NCI-H2107 (cell line): ENCODE results near the gene SEC22B.
"Not testable (repeated sequence)": the region's sequence is repeated elsewhere in the genome, so short reads cannot be mapped to it uniquely, and the experiment has no call there.

Experiments
- DNase-seq: peaks from one replicate; lab custom pipeline; 2025; lab: John Stamatoyannopoulos, UW

Gene SEC22B

DNA sequence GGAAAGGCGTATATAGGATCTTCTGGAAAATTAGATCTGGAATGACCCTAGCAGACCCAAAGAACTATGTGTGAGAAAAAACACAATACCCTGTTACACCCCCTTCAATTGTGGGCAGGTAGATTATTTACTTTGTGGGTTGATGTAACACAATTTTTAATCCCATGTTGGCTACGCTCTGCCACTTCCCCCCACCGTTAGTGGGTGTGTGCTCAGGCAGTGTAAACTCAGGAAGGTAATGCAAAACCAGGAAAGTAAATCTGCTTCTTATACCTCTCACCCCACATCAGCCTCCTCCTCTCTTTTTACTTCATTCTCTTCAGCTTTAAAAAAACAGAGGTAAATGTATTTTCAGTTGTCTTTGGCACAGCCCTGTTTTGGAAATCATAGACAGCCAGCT lies 63.2 kb downstream of the SEC22B start:
- DNase-seq = not testable (repeated sequence)

DNA sequence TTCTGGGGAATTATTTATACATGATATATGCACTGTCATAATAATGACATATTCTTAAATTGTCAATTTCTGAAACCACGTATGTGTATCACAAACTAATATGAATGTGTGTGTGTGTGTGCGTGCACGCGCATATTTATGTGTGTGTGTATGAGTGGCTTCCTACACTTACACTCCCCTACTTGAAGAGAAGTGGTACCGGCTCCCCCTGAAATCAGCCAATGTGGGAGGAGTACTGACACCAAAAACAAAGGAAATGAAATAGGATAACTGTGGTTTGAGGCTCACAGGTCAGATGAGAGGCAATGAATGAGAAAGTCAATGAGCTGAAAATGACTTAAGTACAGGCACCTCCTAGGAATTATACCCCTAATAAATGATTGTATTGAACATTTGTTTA lies 64.1 kb downstream of the SEC22B start:
- DNase-seq = not testable (repeated sequence)

GRCh38 chr1:120111771-120112170 lies 64.5 kb downstream of the SEC22B start:
- DNase-seq = not testable (repeated sequence)

- DNase-seq = not testable (repeated sequence)
Measured at GRCh38 chr1:120111008-120111407, 65.3 kb downstream of the SEC22B start.

- not testable (repeated sequence) for DNase-seq
Measured at GRCh38 chr1:120109656-120110055, 66.7 kb downstream of the SEC22B start.

- not testable (repeated sequence) for DNase-seq
Measured at GRCh38 chr1:120109180-120109579, 67.1 kb downstream of the SEC22B start.

GRCh38 chr1:120105288-120105687 lies 71.0 kb downstream of the SEC22B start:
- not testable (repeated sequence) for DNase-seq

GRCh38 chr1:120103768-120104167 lies 72.6 kb downstream of the SEC22B start:
- DNase-seq = not testable (repeated sequence)

- not testable (repeated sequence) for DNase-seq
Measured at GRCh38 chr1:120101593-120101992, 74.7 kb downstream of the SEC22B start.
